Keratinocyte (primary cell): Measurements from ENCODE around the gene METTL5.

Source experiments
- CTCF ChIP-seq, 3 experiments: IDR thresholded peaks in 1 of 3; conservative IDR thresholded peaks in 1 of 3; optimal IDR thresholded peaks in 1 of 3; 2 replicates in 2 of 3; 3 replicates in 1 of 3; pipeline versions ENCODE3 to v1.5.1; 2011; ENCODE audit warnings: low read length in 3 of 3, mild to moderate bottlenecking in 3 of 3, moderate library complexity in 2 of 3, control low read depth in 1 of 3, inconsistent platforms in 1 of 3; ENCODE audit not compliant: insufficient read depth in 2 of 3; ENCODE audit errors: extremely low read depth in 1 of 3
- EZH2 ChIP-seq: IDR thresholded peaks from one replicate; pipeline ENCODE4 v1.6.1; 2012; ENCODE audit warnings: inconsistent platforms, mild to moderate bottlenecking, low read length, moderate library complexity

GRCh38 chr2:169867579-169867978, 42.9 kb upstream of the METTL5 start:
- TF ChIP-seq CTCF (optimal IDR thresholded peaks at IDR 0.05 in 1 of 3, IDR thresholded peaks at IDR 0.05 in 1 of 3, conservative IDR thresholded peaks at IDR 0.05 in 1 of 3; ENCODE audit: extremely low read depth in 1 of 3, insufficient read depth in 2 of 3, low read length in 3 of 3) (no peak), EZH2 (no peak)
